Pancreas (tissue), 10 donors: ENCODE results near the gene LPIN1. TPM values are rescaled to one million over a fixed set of nuclear protein-coding genes. Genes with fewer than 3 reads are reported as not detected.

Experiments used
- ATAC-seq, 4 donors: fragments of 200-7000 bp; cut with Tn5 transposase; one replicate each; pipeline versions ENCODE4 v1.8.0 to v1.9.1; 2020; ENCODE audit warnings: mild to moderate bottlenecking in 4 of 4, moderate library complexity in 4 of 4
- DNase-seq, 6 donors: peaks; one replicate each; pipeline ENCODE4 v3.0.0-alpha.2; 2020
- FAIRE-seq: peaks from 2 replicates; lab custom pipeline; 2012; peaks lifted over from hg19 to GRCh38; lab: Jason Lieb, UNC
- H3K27ac ChIP-seq, 4 donors: fragments of 200-600 bp; sonication (generic); 1 replicate in 3 of 4; 2 replicates in 1 of 4; pipeline versions ENCODE4 v1.5.0 to v1.8.0; 2020
- H3K27me3 ChIP-seq, 4 donors: fragments of 200-600 bp; one replicate each; pipeline ENCODE4 v1.8.0; 2021
- H3K36me3 ChIP-seq, 3 donors: fragments of 200-600 bp; sonication (generic) in 1 of 3; one replicate each; pipeline versions ENCODE4 v1.5.0 to v1.8.0; 2020 to 2021
- H3K4me1 ChIP-seq, 3 donors: fragments of 200-600 bp; one replicate each; pipeline ENCODE4 v1.8.0; 2021
- H3K4me3 ChIP-seq, 4 donors: fragments of 200-600 bp; sonication (generic) in 2 of 4; one replicate each; pipeline versions ENCODE4 v1.5.0 to v1.8.0; 2020 to 2021
- H3K9me3 ChIP-seq, 4 donors: fragments of 200-600 bp; one replicate each; pipeline ENCODE4 v1.8.0; 2021
- WGBS, 2 donors: extraction: QIAGEN DNeasy Blood & Tissue Kit; methylation state at CpG; one replicate each; pipeline ENCODE4 v1.1.7; 2013; 5-methylcytosine and 5-hydroxymethylcytosine counted together
- intact Hi-C, 3 donors: fragments of 100-400 bp; cut with DNase I; formaldehyde crosslinking; loops; one replicate each; pipeline versions ENCODE4 v1.11.1 to v1.14.2; 2022
- polyA plus RNA-seq, 2 donors: library from polyadenylated mRNA; stranded (reverse); fragments of 200-250 nt; gene quantifications; one replicate each; pipeline ENCODE4 v1.2.3, GENCODE V29; 2013
- total RNA-seq, 6 donors: library from RNA; stranded (reverse); fragmentation: NEBNext Ultra II Directional in 4 of 6; extraction: Animal tissue kit (Norgen Biotek cat#: 25700) in 4 of 6; gene quantifications; one replicate each; pipeline versions ENCODE4 v1.2.1 to v1.2.4, GENCODE V29; 2021 to 2023
- TF ChIP-seq, protein P1 (sequence below), 4 donors: fragments of 200-600 bp; sonication (generic) in 3 of 4; IDR thresholded peaks; one replicate each; pipeline versions ENCODE4 v1.5.0 to v1.8.0; 2021; ENCODE audit warnings: antibody characterized with exemption in 4 of 4
- donor health status: healthy with polysubstance abuse.
- donor health status: DM: no; HTN: no; CAD: no; lungs with moderate emphysema.
- donor health status: DM: no; HTN: no; CAD: no.
- donor health status: control.
- donor health status: control.
- donor health status: Bipolar disorder and iron deficiency.
- donor health status: DM: yes; HTN: yes; CAD: no.
- donor health status: DM: no; HTN: no; CAD: no.
- donor health status: DM: no; HTN: no; CAD: no.
- donor health status: DM: yes; HTN: yes; CAD: no.

Gene LPIN1
- total and polyA plus RNA-seq, 8 donors, result 7.4 to 16.5 (median 9.9) TPM

DNA sequence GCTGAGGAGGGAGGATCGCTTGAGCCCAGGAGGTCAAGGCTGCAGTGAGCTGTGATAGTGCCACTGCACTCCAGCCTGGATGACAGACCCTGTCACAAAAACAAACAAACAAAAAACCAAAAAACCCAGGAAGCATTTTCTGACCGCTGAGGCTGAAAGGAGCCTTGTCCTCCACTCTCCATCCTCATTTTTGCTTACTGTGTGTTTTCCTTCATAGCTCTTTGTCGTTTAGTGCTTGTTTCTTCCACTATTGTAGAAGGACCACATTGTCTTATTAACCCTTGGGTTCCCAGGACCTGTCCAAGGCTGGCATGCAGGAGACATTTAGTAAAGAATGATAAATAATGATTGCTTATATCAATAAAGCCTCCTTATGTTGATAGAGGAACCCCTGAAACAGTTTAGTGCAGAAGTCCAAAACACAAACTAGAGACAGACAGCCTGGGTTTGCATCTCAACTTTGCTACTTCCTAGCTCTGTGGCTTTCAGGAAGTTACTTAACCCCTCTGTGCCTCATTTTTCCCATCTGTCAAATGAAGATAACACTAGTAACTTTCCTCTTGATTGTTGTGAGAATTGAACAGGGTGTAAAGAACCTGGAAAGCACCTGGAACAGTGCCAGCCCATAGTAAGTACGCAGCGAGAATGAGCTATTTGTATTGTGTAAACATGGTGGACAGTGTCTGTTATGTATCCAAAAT lies 126.0 kb downstream of the LPIN1 start:
- no peaks in the 10 kb centered on the region for H3K36me3 ChIP-seq
- no peak for FAIRE-seq
- no peak overlapping the region for H3K27ac ChIP-seq
- intact Hi-C loops, result no loop called here
- H3K9me3 ChIP-seq, result no peaks in the 10 kb centered on the region
- DNase-seq, result no peak
- H3K4me1 ChIP-seq, result peaks cover 0 to 12% (median 0%) of the 10 kb centered on the region in 3 donors
- 34 to 35% methylated on average over 5 of the region's 5 CpGs for WGBS, 2 donors
- H3K27me3 ChIP-seq, result no peaks in the 10 kb centered on the region
- TF ChIP-seq, protein P1, sequence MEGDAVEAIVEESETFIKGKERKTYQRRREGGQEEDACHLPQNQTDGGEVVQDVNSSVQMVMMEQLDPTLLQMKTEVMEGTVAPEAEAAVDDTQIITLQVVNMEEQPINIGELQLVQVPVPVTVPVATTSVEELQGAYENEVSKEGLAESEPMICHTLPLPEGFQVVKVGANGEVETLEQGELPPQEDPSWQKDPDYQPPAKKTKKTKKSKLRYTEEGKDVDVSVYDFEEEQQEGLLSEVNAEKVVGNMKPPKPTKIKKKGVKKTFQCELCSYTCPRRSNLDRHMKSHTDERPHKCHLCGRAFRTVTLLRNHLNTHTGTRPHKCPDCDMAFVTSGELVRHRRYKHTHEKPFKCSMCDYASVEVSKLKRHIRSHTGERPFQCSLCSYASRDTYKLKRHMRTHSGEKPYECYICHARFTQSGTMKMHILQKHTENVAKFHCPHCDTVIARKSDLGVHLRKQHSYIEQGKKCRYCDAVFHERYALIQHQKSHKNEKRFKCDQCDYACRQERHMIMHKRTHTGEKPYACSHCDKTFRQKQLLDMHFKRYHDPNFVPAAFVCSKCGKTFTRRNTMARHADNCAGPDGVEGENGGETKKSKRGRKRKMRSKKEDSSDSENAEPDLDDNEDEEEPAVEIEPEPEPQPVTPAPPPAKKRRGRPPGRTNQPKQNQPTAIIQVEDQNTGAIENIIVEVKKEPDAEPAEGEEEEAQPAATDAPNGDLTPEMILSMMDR (IDR thresholded peaks at IDR 0.05), result no peak
- no peak overlapping the region for H3K4me3 ChIP-seq
- peak in 3 of 4 donors; percentile 41 to 77 (median 68) for ATAC-seq

DNA sequence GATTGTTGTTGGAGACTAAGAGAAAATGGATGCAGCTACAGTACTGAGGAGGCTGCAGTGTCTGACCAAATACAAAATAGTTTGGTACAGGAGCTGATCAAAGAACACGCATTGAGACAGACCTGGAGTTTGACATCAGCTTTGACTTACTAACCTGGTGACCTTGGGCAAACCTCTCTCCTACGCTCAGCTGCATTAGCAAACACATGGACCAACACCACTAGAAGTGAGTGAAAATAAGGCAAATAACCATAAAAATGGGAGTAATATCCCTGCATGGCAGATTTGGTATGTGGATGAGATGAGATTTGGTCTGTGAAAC lies 126.5 kb downstream of the LPIN1 start:
- Histone ChIP-seq H3K4me1 (peaks cover 0 to 12% (median 0%) of the 10 kb centered on the region in 3 donors), H3K9me3 (no peaks in the 10 kb centered on the region), H3K27me3 (no peaks in the 10 kb centered on the region), H3K27ac (no peak overlapping the region), H3K4me3 (no peak overlapping the region), H3K36me3 (no peaks in the 10 kb centered on the region)
- 15 to 18% methylated on average over 2 of the region's 2 CpGs for WGBS, 2 donors
- ATAC-seq (peak in 3 of 4 donors; percentile 27 to 54 (median 34)), DNase-seq (no peak), FAIRE-seq (no peak)
- TF ChIP-seq, protein P1 (IDR thresholded peaks at IDR 0.05), result no peak
- intact Hi-C loops, result no loop called here

DNA sequence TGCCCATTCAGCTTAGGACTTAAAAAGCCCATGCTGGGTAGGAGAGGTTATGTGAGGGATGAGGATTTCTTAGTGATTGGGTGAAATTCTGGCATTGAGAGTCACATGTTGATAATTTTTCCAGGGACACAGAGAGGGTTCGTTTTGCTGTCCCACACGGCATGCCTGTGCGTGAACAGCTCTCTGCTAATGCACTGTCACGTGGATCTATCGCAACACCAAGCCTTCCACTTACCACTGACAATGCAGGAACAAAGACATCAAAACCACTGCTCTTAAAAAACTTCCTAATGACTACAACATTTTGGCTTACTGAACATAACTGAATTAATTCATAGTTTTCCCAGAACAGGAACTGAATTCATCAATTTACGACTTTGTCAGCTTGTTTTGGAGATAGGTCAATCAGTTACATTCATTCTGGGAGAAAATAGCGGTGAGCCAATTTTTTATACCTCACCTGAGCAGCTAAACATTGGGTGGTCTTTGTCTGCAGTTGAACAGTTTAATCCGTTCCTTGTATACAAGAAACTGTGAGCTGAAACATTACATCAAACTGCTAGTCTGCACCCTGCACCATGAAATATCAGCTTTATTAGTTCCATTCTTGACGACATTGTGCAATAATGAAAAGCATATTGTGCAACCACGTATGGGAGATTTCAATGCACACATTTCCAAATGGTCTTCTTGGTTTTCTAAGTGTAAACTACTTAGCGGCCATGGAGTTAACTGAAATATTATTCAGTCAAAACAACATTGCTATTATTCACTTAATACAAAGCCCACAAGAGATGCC lies 127.1 kb downstream of the LPIN1 start:
- 76 to 78% methylated on average over 11 of the region's 11 CpGs for WGBS, 2 donors
- H3K4me3 ChIP-seq, result no peak overlapping the region
- intact Hi-C loops, result no loop called here
- FAIRE-seq (no peak), DNase-seq (no peak), ATAC-seq (peak in 2 of 4 donors; percentile 32 to 54)
- TF ChIP-seq, protein P1 (IDR thresholded peaks at IDR 0.05), result no peak
- no peak overlapping the region for H3K27ac ChIP-seq
- no peaks in the 10 kb centered on the region for H3K27me3 ChIP-seq
- peaks cover 0 to 12% (median 0%) of the 10 kb centered on the region in 3 donors for H3K4me1 ChIP-seq
- no peaks in the 10 kb centered on the region for H3K9me3 ChIP-seq
- no peaks in the 10 kb centered on the region for H3K36me3 ChIP-seq

DNA sequence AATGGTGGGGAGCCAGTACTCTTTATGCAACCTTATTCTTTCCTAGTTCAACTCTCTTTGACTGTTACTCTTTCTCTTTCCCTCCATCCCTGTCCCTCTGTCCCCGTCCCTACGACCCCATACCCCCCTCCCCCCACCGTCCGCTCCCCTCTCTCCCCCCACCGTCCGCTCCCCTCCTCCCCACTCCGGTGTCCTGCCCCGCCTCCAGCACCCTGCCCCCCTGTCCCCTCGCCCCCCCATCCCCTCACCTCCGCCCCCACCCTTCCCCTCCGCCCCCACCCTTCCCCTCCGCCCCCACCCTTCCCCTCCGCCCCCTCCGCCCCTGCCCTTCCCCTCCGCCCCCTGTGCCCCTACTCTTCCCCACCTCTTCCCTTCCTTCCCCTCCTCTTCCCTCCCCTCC lies 128.4 kb downstream of the LPIN1 start:
- peaks cover 0 to 12% (median 0%) of the 10 kb centered on the region in 3 donors for H3K4me1 ChIP-seq
- H3K27me3 ChIP-seq, result no peaks in the 10 kb centered on the region
- no peaks in the 10 kb centered on the region for H3K9me3 ChIP-seq
- no peaks in the 10 kb centered on the region for H3K36me3 ChIP-seq
- H3K4me3 ChIP-seq, result no peak overlapping the region
- WGBS, 2 donors, result 78 to 81% methylated on average over 10 to 12 of the region's 15 CpGs
- H3K27ac ChIP-seq, result no peak overlapping the region
- FAIRE-seq (no peak), DNase-seq (no peak), ATAC-seq (no peak)
- TF ChIP-seq, protein P1 (IDR thresholded peaks at IDR 0.05), result no peak
- intact Hi-C loops, result no loop called here
